Activated naive CD4-positive, alpha-beta T cell treated with anti-CD3 and anti-CD28 coated beads, Interleukin-2, amount 10 ng/mL, durations not matched to agents 5 hours and 36 hours (primary cell): ENCODE results near the gene VPS13A. TPM values are rescaled to one million over a fixed set of nuclear protein-coding genes. Genes with fewer than 3 reads are reported as not detected.

Experiments
- total RNA-seq, 2 experiments: library from RNA; stranded (reverse); gene quantifications; one replicate each; pipeline ENCODE4 v1.2.3, GENCODE V29; 2021

Gene VPS13A
- total RNA-seq = 10 to 100 TPM; 41.5 to 42.1 TPM

GRCh38 chr9:77177143-77177893, at the start of gene VPS13A:
Gene VPS13A (plus strand): TSS chr9:77177534. CDS start chr9:77177705, 171 bp downstream.

Other genes with a start within 250 kb of the VPS13A start
- not detected for gene FOXB2, start 157.9 kb upstream of the VPS13A start, total RNA-seq